Naive thymus-derived CD8-positive, alpha-beta T cell (primary cell): ENCODE measurements around the gene FAM181B. TPM values are rescaled to one million over a fixed set of nuclear protein-coding genes. Genes with fewer than 3 reads are reported as not detected.
A peak's percentile ranks its signal among the peaks of the same experiment; 100 is the strongest.

ENCODE experiments used
- ATAC-seq, 2 donors: fragments of 150-1000 bp; cut with Tn5 transposase in 1 of 2; sonication (Bioruptor Pico), chemical (Tn5 transposase) in 1 of 2; 1 replicate in 1 of 2; 2 replicates in 1 of 2; pipeline ENCODE4 v1.10.0; 2021; ENCODE audit warnings: mild to moderate bottlenecking in 2 of 2, moderate library complexity in 2 of 2
- POLR2A ChIA-PET: fragments of 350-600 bp; sonication (Branson Sonifier 250); formaldehyde crosslinking; loops from one replicate; lab custom pipeline; 2021; ENCODE audit warnings: antibody characterized with exemption; lab: Charles Lee
- DNase-seq, 10 donors: peaks; one replicate each; pipeline versions ENCODE4 v3.0.0 to v3.0.0-alpha.2; 2020 to 2022
- H3K27ac Mint-ChIP-seq, 10 donors: one replicate each; pipeline ENCODE4 v1.8.0; 2020 to 2022; ENCODE audit warnings: mild to moderate bottlenecking in 10 of 10, mixed read lengths in 10 of 10, moderate library complexity in 4 of 10, inconsistent platforms in 1 of 10
- H3K27me3 Mint-ChIP-seq, 5 donors: one replicate each; pipeline ENCODE4 v1.8.0; 2021 to 2022; ENCODE audit warnings: mixed read lengths in 5 of 5
- H3K36me3 Mint-ChIP-seq, 3 donors: one replicate each; pipeline ENCODE4 v1.8.0; 2020 to 2022; ENCODE audit warnings: mixed read lengths in 3 of 3, mild to moderate bottlenecking in 2 of 3, inconsistent platforms in 1 of 3
- H3K4me1 Mint-ChIP-seq, 4 donors: one replicate each; pipeline ENCODE4 v1.8.0; 2021 to 2022; ENCODE audit warnings: mixed read lengths in 4 of 4
- H3K4me3 Mint-ChIP-seq, 10 donors: one replicate each; pipeline ENCODE4 v1.8.0; 2020 to 2022; ENCODE audit warnings: mild to moderate bottlenecking in 10 of 10, mixed read lengths in 10 of 10, moderate library complexity in 6 of 10, inconsistent platforms in 1 of 10
- H3K9me3 Mint-ChIP-seq, 9 donors: one replicate each; pipeline ENCODE4 v1.8.0; 2020 to 2022; ENCODE audit warnings: mixed read lengths in 9 of 9, mild to moderate bottlenecking in 3 of 9, inconsistent platforms in 1 of 9, moderate library complexity in 1 of 9
- polyA plus RNA-seq, 3 donors: library from polyadenylated mRNA; unstranded; fragments of 300-500 nt; fragmentation: Illumina TruSeq; gene quantifications; one replicate each; pipeline ENCODE4 v1.2.3, GENCODE V29; 2021
- total RNA-seq, 8 experiments: library from RNA in 2 of 8; stranded (reverse) in 2 of 8; gene quantifications; one replicate each; pipeline ENCODE4 v1.2.3 and lab custom pipeline; 2021 to 2026

Gene FAM181B
- total and polyA plus RNA-seq, 5 experiments from 2014 or later: not detected

DNA sequence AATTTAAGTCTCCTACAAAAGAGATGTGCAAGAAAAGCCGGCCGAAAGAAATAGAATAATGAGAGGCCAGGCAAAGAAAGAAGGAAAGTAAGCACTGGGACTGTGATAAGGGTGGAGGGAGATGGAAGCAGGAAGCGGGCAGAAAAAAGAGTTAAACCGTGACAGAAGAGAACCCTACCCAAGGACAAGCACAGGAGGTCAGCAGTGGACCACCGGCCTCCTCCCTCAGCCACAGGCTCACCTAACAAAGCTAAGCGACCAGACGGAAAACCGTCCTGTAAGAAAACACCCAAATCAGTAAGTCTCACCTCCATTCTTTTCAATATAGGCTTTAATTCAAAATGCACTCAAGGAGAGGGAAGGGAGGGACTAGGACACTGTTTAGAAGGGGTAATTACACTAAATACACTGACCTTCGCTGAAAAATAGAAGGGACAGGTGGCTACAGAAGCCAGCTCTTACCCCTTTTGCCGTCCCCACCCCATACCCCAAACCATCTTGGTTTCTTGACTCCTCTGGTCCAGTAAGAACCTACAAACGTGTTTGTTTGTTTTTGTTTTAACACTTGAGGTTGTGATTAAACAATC, 1.9 kb downstream of the FAM181B start:
- H3K4me3 Mint-ChIP-seq: peak overlapping the region; percentile 9 to 79 (median 55)
- POLR2A ChIA-PET: no interaction called here
- peaks cover 27 to 70% (median 54%) of the 10 kb centered on the region in 5 donors for H3K27me3 Mint-ChIP-seq
- H3K9me3 Mint-ChIP-seq: peaks cover 0 to 2% (median 0%) of the 10 kb centered on the region in 9 donors
- peaks cover 9 to 25% (median 17%) of the 10 kb centered on the region in 4 donors for H3K4me1 Mint-ChIP-seq
- H3K27ac Mint-ChIP-seq: no peak overlapping the region
- H3K36me3 Mint-ChIP-seq: peaks cover 2 to 4% (median 3%) of the 10 kb centered on the region in 3 donors
- no peak for ATAC-seq
- DNase-seq: no peak

GRCh38 chr11:82730754-82731153, 2.9 kb downstream of the FAM181B start:
- Mint-ChIP-seq H3K4me3 (no peak overlapping the region), H3K27me3 (peaks cover 29 to 76% (median 58%) of the 10 kb centered on the region in 5 donors)
- no peak for DNase-seq

GRCh38 chr11:82730286-82730685, 3.4 kb downstream of the FAM181B start:
- Mint-ChIP-seq H3K36me3 (peaks cover under 1 to 4% (median 2%) of the 10 kb centered on the region in 3 donors), H3K4me1 (peaks cover 9 to 25% (median 17%) of the 10 kb centered on the region in 4 donors), H3K9me3 (peaks cover 0 to 2% (median 0%) of the 10 kb centered on the region in 9 donors), H3K4me3 (no peak overlapping the region), H3K27me3 (peaks cover 27 to 74% (median 57%) of the 10 kb centered on the region in 5 donors), H3K27ac (no peak overlapping the region)
- ATAC-seq: no peak
- POLR2A ChIA-PET: no interaction called here
- no peak for DNase-seq

More at GRCh38 chr11:82730754-82731153, 2.9 kb downstream of the FAM181B start:
- H3K9me3 Mint-ChIP-seq: peaks cover 0 to 2% (median 0%) of the 10 kb centered on the region in 9 donors
- no peak for ATAC-seq
- peaks cover 9 to 25% (median 17%) of the 10 kb centered on the region in 4 donors for H3K4me1 Mint-ChIP-seq
- POLR2A ChIA-PET: no interaction called here
- peaks cover 2 to 4% (median 3%) of the 10 kb centered on the region in 3 donors for H3K36me3 Mint-ChIP-seq
- H3K27ac Mint-ChIP-seq: no peak overlapping the region

GRCh38 chr11:82724026-82724425, 9.6 kb downstream of the FAM181B start:
- ATAC-seq (no peak), DNase-seq (no peak)
- Mint-ChIP-seq H3K9me3 (no peaks in the 10 kb centered on the region), H3K4me1 (no peaks in the 10 kb centered on the region), H3K27ac (no peak overlapping the region), H3K27me3 (peaks cover 8 to 39% (median 29%) of the 10 kb centered on the region in 5 donors), H3K4me3 (no peak overlapping the region), H3K36me3 (peaks cover 0 to 4% (median 2%) of the 10 kb centered on the region in 3 donors)
- POLR2A ChIA-PET: no interaction called here

- Mint-ChIP-seq H3K4me3 (no peak overlapping the region), H3K27me3 (peaks cover 6 to 25% (median 20%) of the 10 kb centered on the region in 5 donors), H3K36me3 (peaks cover 0 to 2% (median 0%) of the 10 kb centered on the region in 3 donors), H3K27ac (no peak overlapping the region), H3K4me1 (peaks cover 0 to 2% (median under 1%) of the 10 kb centered on the region in 4 donors), H3K9me3 (no peaks in the 10 kb centered on the region)
- POLR2A ChIA-PET: no interaction called here
- DNase-seq (no peak), ATAC-seq (no peak)
These were observed 11.4 kb downstream of the FAM181B start for GRCh38 chr11:82722231-82722630.

GRCh38 chr11:82720267-82721065, 13.2 kb downstream of the FAM181B start:
- Mint-ChIP-seq H3K36me3 (no peaks in the 10 kb centered on the region), H3K27ac (no peak overlapping the region), H3K27me3 (peaks cover 0 to 12% (median 5%) of the 10 kb centered on the region in 5 donors), H3K4me1 (peaks cover 0 to 2% (median under 1%) of the 10 kb centered on the region in 4 donors), H3K9me3 (no peaks in the 10 kb centered on the region), H3K4me3 (no peak overlapping the region)
- POLR2A ChIA-PET: no interaction called here
- ATAC-seq (no peak), DNase-seq (no peak)

- H3K27ac Mint-ChIP-seq: no peak overlapping the region
- no peaks in the 10 kb centered on the region for H3K36me3 Mint-ChIP-seq
- POLR2A ChIA-PET: no interaction called here
- H3K9me3 Mint-ChIP-seq: no peaks in the 10 kb centered on the region
- ATAC-seq (no peak), DNase-seq (no peak)
- no peak overlapping the region for H3K4me3 Mint-ChIP-seq
- peaks cover 0 to 9% (median 2%) of the 10 kb centered on the region in 5 donors for H3K27me3 Mint-ChIP-seq
- H3K4me1 Mint-ChIP-seq: peaks cover 0 to 2% (median under 1%) of the 10 kb centered on the region in 4 donors
These were observed 14.1 kb downstream of the FAM181B start for GRCh38 chr11:82719361-82720105.

- Mint-ChIP-seq H3K4me3 (no peak overlapping the region), H3K36me3 (no peaks in the 10 kb centered on the region), H3K9me3 (no peaks in the 10 kb centered on the region), H3K4me1 (peaks cover 0 to 2% (median under 1%) of the 10 kb centered on the region in 4 donors), H3K27me3 (peaks cover 0 to 6% (median 0%) of the 10 kb centered on the region in 5 donors), H3K27ac (no peak overlapping the region)
- DNase-seq (no peak), ATAC-seq (no peak)
- POLR2A ChIA-PET: no interaction called here
These were observed 14.8 kb downstream of the FAM181B start for GRCh38 chr11:82718821-82719220.

- POLR2A ChIA-PET: no interaction called here
- Mint-ChIP-seq H3K27ac (no peak overlapping the region), H3K9me3 (no peaks in the 10 kb centered on the region), H3K4me3 (no peak overlapping the region), H3K4me1 (peaks cover 0 to 2% (median under 1%) of the 10 kb centered on the region in 4 donors), H3K36me3 (no peaks in the 10 kb centered on the region), H3K27me3 (peaks cover 0 to 2% (median 0%) of the 10 kb centered on the region in 5 donors)
- ATAC-seq (peak; percentile 46 to 47), DNase-seq (peak in 4 of 10 donors; percentile 20 to 54 (median 30))
These were observed 15.4 kb downstream of the FAM181B start for GRCh38 chr11:82718307-82718706.

DNA sequence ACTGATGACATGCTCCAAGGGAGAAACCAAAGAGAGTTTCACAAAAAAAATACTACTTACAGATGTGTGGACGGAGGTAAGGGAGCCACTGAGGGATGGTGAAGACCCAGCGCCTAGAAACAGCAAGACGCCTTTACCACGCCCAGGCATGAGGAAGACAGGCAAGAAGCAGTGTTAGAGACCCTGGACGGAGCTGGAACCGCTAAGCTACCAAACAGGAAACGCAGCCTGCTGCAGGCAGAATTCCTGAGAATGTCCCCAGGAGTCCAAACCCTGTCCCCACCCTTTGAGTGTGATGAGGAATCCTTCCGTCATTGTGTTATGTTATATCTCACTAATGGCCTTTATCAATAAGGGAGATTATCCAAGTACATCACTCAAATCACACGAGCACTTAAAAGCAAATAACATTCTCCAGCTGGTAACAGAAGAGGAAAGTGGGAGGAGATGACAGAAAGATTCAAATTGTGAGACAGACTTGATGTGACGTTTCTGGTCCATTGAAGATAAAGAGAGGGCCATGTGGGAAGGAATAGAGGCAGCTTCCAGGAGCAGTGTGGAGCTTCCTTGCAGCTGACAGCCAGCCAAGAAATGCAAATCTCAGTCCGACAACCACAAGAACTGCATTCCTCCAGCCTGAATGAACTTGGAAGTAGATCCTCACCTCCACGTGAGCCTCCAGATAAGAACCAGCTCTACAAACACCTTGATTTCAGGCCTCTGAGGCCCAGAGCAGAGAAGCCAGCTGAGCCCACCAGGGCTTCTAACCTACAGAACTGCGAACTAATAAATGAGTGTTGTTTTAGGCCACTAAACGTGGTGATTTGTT, 19.1 kb downstream of the FAM181B start:
- Mint-ChIP-seq H3K4me3 (no peak overlapping the region), H3K4me1 (peaks cover 0 to 2% (median under 1%) of the 10 kb centered on the region in 4 donors), H3K27ac (no peak overlapping the region), H3K27me3 (peaks cover 0 to 10% (median 5%) of the 10 kb centered on the region in 5 donors), H3K36me3 (no peaks in the 10 kb centered on the region), H3K9me3 (no peaks in the 10 kb centered on the region)
- ATAC-seq (no peak), DNase-seq (no peak)
- POLR2A ChIA-PET: no interaction called here

DNA sequence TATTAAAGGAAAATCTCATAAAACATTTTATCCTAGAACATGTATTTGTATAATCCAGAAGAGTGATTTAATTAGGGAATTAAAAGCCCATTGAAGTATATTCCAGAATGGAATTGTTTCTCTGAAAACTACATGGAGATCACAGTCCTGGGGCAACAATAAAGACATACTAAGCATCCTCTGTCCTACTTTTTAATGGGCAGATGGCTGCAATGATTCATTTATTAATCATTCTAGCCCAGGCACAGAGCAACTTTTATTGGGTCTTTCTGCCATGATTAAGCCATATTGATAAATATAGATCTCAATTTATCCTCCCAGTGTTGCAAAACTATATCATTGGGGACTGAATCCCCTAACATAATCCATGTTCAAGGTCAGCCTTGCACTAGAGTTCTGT, 22.0 kb downstream of the FAM181B start:
- no peaks in the 10 kb centered on the region for H3K9me3 Mint-ChIP-seq

GRCh38 chr11:82703796-82704195, 29.9 kb downstream of the FAM181B start:
- Mint-ChIP-seq H3K4me1 (no peaks in the 10 kb centered on the region), H3K36me3 (no peaks in the 10 kb centered on the region), H3K4me3 (no peak overlapping the region), H3K9me3 (no peaks in the 10 kb centered on the region), H3K27me3 (peaks cover 6 to 41% (median 20%) of the 10 kb centered on the region in 5 donors), H3K27ac (no peak overlapping the region)
- DNase-seq: no peak
- POLR2A ChIA-PET: no interaction called here
- no peak for ATAC-seq

More for the DNA sequence above, 22.0 kb downstream of the FAM181B start:
- ATAC-seq: no peak
- H3K4me1 Mint-ChIP-seq: no peaks in the 10 kb centered on the region
- no peak overlapping the region for H3K27ac Mint-ChIP-seq
- H3K27me3 Mint-ChIP-seq: peaks cover 3 to 16% (median 8%) of the 10 kb centered on the region in 5 donors
- no peak overlapping the region for H3K4me3 Mint-ChIP-seq
- POLR2A ChIA-PET: no interaction called here
- no peaks in the 10 kb centered on the region for H3K36me3 Mint-ChIP-seq
- DNase-seq: no peak
